ENCODE data around the gene CPED1. TPM values are rescaled to one million over a fixed set of nuclear protein-coding genes. Genes with fewer than 3 reads are reported as not detected.
"Not testable (repeated sequence)": the region's sequence is repeated elsewhere in the genome, so short reads cannot be mapped to it uniquely, and the experiment has no call there.

The CPED1 gene
- total and polyA plus RNA-seq, 7 donors, result 1.2 to 120 (median 79.6) TPM

- H3K27me3 ChIP-seq, result no peaks in the 10 kb centered on the region
- no peak overlapping the region for H3K27ac ChIP-seq
- no peak for TF ChIP-seq EP300 (IDR thresholded peaks at IDR 0.05)
- 71 to 74% methylated on average over 4 of the region's 4 CpGs for WGBS, 2 donors
- no peak for DNase-seq
- H3K4me1 ChIP-seq, result no peaks in the 10 kb centered on the region
- no peaks in the 10 kb centered on the region for H3K9me3 ChIP-seq
- no peaks in the 10 kb centered on the region for H3K36me3 ChIP-seq
- H3K4me3 ChIP-seq, result no peak overlapping the region
- intact Hi-C loops (cut with DNase I), result no loop called here
Measured at GRCh38 chr7:121307021-121307574, 318.6 kb downstream of the CPED1 start.

- no peak for DNase-seq
- H3K36me3 ChIP-seq, result no peaks in the 10 kb centered on the region
- no peak for TF ChIP-seq POLR2AphosphoS5 (IDR thresholded peaks at IDR 0.05)
- TF ChIP-seq CTCF (IDR thresholded peaks at IDR 0.05), result no peak
- TF ChIP-seq EP300 (IDR thresholded peaks at IDR 0.05), result no peak
- TF ChIP-seq POLR2A (IDR thresholded peaks at IDR 0.05), result no peak
- 27 to 70% methylated on average over 3 of the region's 3 CpGs for WGBS, 2 donors
- H3K9me3 ChIP-seq, result no peaks in the 10 kb centered on the region
- H3K4me1 ChIP-seq, result no peaks in the 10 kb centered on the region
- H3K27ac ChIP-seq, result no peak overlapping the region
- intact Hi-C loops (cut with DNase I), result no loop called here
- no peaks in the 10 kb centered on the region for H3K27me3 ChIP-seq
- no peak overlapping the region for H3K4me3 ChIP-seq
Measured at GRCh38 chr7:121313220-121313792, 324.8 kb downstream of the CPED1 start.

- WGBS, 2 donors, result 8 to 46% methylated on average over 9 of the region's 9 CpGs
Measured at GRCh38 chr7:121313793-121314676, 325.5 kb downstream of the CPED1 start.

GRCh38 chr7:121315170-121315569, 326.7 kb downstream of the CPED1 start:
- H3K4me3 ChIP-seq; H3K9me3 ChIP-seq; DNase-seq; intact Hi-C loops (cut with DNase I); H3K27ac ChIP-seq; H3K27me3 ChIP-seq; H3K4me1 ChIP-seq; H3K36me3 ChIP-seq: not testable (repeated sequence)
- WGBS, 2 donors, result 86 to 92% methylated on average over 2 to 3 of the region's 3 CpGs

More at GRCh38 chr7:121313793-121314676, 325.5 kb downstream of the CPED1 start:
- H3K27ac ChIP-seq, result no peak overlapping the region
- TF ChIP-seq POLR2A (IDR thresholded peaks at IDR 0.05) (no peak), EP300 (IDR thresholded peaks at IDR 0.05) (no peak), POLR2AphosphoS5 (IDR thresholded peaks at IDR 0.05) (no peak), CTCF (IDR thresholded peaks at IDR 0.05) (no peak)
- H3K4me3 ChIP-seq, result no peak overlapping the region
- no peaks in the 10 kb centered on the region for H3K36me3 ChIP-seq
- no peaks in the 10 kb centered on the region for H3K4me1 ChIP-seq
- intact Hi-C loops (cut with DNase I), result no loop called here
- no peaks in the 10 kb centered on the region for H3K27me3 ChIP-seq
- no peak for DNase-seq
- no peaks in the 10 kb centered on the region for H3K9me3 ChIP-seq

GRCh38 chr7:121322460-121322859, 333.9 kb downstream of the CPED1 start:
- no peaks in the 10 kb centered on the region for H3K4me1 ChIP-seq
- DNase-seq, result no peak
- 9 to 56% methylated on average over 3 of the region's 3 CpGs for WGBS, 2 donors
- no peaks in the 10 kb centered on the region for H3K36me3 ChIP-seq
- H3K9me3 ChIP-seq, result no peaks in the 10 kb centered on the region
- intact Hi-C loops (cut with DNase I), result no loop called here
- no peak overlapping the region for H3K27ac ChIP-seq
- no peak overlapping the region for H3K4me3 ChIP-seq
- peaks cover 0 to 2% (median 0%) of the 10 kb centered on the region in 3 donors for H3K27me3 ChIP-seq
- TF ChIP-seq EP300 (IDR thresholded peaks at IDR 0.05), result no peak
- TF ChIP-seq POLR2A (IDR thresholded peaks at IDR 0.05), result no peak
- TF ChIP-seq CTCF (IDR thresholded peaks at IDR 0.05), result no peak
- TF ChIP-seq POLR2AphosphoS5 (IDR thresholded peaks at IDR 0.05), result no peak
